ENCODE measurements around the gene CD226.
"Not testable (repeated sequence)": the region's sequence is repeated elsewhere in the genome, so short reads cannot be mapped to it uniquely, and the experiment has no call there.

Gene CD226

DNA sequence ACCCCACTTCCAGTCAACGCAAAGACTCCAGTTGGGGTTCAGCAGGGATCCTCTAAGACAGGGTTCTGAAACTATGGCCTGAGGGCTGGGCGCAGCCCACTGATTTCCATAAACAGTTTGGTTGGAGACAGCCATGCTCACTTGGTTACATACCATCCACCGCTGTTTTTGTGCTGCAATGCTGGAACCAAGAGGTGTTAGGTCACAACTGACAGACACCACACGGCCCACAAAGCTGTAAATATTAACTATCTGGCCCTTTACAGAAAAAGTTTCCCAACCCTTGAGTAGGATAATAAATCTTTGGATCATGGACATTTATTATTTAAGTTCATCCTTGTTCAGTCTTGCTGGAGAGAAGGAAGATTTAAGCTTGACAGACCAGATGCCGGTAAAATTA is 8.4 kb upstream of the CD226 start:
- DNase-seq: no peak

DNA sequence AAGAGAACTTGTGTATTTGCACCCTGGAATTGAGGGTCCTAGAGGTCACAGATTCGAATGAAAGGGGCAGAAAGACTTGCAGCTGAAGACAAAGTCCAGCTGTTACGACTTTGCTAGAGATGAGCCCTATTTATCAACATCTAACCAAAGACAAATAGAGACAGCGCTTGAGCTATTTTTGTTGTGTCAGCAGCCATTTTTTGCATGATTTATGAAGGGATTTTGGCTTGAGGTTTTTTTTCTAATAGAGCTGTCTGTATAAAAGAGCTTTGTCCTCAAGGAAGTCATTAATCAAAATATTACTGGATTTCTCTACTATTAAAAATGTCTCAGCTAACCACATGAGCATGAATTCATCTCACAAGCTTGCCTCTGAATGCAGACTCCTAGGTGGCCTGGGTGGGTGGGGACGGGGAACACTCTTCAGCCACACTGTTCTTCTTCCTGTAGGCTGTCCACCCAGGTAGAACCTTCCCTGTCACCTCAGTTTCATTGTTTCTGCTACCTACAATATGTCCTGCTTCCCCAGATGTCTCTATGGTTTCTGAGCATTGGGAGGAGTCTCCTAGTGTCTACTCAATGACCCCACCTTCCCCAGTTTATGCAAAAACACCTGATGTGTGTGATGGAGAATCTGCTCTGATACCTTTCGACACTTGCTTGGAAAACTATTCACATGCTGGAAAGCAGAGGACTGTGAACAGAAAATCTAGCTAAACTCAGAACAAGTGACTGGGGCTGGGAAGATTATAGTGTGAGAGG is 7.2 kb upstream of the CD226 start:
- DNase-seq: no peak

DNA sequence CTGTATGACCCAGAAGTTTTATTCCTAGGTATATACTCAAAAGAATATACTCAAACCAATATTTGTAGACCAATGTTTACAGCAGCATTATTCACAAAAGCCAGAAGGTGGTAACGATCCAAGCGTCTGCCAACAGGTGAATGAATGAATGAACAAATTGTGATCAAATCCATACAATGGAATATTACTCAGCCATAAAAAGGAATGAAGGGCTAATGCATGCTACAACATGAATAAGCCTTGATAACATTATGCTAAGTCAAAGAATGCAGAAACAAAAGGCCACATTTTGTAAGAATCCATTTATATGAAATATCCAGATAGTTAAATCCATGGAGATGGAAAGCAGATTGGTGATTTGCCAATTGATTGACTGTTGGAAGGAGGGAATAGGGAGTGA is 5.5 kb upstream of the CD226 start:
- no peak for DNase-seq

DNA sequence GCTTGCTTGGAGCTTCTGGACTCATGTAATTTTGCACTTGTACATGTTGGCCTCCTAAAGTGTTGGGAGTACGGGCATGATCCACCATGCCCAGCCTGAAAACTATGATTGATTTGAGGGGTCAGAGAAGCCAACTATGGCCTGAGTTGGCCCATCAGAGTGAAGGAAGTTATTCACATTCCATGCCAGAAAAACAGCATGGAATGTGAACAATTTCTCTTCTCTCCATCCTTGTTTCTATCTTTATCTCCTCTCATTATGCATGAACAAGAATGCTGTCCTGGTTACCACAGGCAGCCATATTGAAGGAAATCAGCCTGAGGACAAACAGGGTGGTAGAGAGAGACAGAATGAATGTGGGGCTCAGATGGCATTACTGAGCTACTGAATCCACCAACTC is 3.5 kb upstream of the CD226 start:
- DNase-seq: no peak

DNA sequence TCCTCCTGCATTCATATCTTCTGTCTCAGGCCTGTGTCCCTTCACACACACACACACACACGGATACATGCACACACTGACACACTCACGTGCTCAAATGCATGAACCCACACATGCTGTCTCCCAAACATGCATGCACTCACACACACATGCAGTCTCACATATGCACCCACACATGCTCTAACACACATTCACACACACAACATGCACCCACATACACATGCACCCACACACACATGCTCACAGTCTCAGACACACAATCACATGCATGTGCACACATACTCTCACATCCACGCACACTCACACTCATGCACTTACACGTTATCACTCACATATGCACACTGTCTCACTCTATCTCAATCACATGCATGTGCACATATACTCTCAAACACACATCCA is 1.9 kb upstream of the CD226 start:
- no peak for DNase-seq

DNA sequence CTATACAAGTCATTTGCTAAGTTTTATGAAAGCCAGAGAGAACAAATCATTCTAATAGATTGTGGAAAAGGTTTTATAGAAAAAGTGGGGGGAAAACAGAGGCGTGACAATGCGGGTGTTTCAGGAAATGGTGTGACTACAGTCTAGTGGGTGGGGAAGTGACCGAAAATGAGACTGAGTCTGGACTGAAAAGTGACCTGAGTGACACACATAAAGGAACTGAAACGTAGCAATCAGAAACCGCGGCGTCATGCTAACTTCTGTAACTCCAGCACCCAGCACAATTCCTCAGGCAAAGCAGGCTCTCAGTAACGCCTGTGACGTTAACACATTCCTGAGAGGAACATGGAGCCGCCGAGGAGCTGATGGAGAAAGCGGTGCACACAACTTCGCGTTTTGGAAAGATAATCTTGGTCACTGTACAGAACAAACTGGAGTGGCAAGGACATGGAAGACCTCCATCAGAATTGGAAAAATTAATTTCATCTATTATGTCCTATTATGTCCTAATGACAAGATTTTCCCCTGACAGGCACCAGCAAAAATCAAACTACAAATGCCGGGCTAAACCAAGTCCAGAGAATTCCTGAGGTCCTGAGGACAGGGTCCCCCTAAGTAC is 1.4 kb upstream of the CD226 start:
- DNase-seq: no peak

DNA sequence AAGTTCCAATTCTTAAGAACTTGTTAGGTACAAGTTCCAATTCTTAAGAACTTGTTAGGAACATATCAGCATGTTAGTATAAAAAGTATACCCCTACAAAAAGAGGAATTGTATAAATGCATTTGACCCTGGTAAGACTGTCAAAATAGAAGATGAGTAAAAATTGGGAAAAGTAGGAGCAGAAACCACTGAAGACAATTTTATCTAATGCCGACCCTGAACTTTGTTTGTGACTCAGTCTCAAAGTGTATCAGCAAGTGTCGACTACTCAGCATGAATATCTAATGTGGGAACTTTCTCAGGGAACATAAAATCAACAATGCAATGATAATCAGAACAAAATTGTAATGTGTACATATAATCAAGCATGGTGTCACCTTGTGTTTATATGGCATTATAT is 583 bp upstream of the CD226 start:
- no peak for DNase-seq

DNA sequence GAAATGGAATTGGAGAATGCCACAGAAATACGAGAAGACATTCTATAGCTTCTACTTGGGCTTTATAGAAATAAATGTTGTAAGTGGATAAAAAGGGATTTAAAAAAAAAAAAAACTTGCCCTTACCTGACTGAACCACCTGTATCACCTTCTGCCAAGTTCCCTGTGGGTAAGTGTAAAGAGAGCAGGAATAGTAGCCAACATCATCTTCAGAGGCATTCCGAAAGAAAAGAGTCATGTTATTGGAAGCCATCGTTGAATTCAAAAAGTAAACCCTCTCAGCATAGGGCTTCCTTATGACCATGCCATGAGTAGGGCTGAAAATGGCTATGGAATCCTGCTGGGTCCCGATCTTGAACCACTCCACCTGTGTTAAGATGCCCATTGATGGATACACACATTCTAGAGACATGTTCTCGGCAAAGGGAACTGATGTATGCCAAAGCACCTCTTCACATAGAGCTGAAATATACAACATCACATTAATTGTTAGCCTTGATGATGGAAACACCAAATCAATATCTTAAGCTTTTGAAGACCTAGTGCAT is 991 bp downstream of the CD226 start:
- DNase-seq: no peak

DNA sequence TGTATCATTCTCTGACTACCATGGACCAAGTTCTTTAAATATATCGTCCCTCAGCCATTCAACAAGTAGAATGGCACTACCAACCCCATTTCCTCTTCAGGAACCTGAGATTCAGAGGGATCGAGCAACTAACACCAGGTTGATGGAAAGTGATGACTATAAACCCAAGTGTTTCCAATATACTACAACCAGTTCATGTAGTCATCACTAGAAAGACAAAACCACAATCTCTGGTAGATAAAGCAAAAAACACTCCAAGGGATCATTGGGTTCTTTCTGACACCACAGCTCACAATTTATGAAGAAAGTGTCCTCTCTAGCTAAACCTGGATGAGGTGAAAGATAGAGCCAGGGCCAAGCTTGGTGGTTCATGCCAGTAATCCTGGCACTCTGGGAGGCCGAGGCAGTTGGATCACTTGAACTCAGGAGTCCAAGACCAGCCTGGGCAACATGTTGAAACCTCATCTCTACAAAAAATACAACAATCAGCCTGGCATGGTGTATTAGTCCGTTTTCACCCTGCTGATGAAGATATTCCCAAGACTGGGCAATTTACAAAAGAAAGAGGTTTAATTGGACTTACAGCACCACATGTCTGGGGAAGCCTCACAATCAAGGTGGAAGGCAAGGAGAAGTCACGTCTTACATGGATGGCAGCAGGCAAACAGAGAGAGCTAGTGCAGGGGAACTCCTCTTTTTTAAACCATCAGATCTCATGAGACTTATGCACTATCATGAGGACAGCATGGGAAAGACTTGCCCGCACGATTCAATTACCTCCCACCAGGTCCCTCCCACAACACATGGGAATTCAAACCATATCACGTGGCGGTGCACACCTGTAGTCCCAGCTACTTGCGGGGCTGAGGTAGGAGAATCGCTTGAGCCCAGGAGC is 2.2 kb downstream of the CD226 start:
- DNase-seq: no peak

DNA sequence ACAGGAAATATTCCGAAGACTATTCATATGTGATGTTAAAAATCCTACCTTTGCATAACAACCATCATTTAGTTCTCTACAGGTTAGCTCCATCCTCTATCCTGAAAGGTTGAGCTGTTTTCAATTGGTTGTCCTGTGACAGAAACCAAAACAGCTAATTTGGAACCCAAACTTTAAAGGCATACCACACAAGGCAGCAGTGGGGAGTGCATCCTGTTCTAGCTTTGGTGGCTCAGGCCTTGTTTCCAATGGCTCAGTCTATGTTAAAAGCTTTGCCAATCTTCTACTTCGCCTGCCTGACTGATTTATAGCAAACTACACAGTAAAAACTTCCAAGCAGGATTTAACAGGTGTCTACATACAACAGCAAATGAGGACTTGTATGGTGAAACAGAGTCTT is 3.2 kb downstream of the CD226 start:
- DNase-seq: no peak

DNA sequence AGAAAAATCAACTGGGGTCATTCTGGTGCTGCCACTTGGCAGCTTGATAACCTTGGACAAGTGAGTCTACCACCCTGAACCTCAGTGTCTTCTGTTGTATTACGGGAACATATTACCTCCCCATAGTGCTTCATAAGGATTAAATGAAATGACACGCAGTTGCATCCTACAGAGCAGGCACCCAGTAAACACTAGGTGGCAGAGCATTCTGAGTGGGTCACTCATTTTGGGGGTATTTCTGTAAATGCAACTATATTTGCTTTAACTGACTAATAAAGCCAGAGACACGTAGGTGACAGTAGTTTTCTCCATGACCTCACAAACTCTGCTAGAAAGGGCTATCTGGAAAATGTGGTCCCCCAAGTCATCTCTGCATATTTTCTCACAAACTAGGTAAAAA is 4.7 kb downstream of the CD226 start:
- DNase-seq: no peak

DNA sequence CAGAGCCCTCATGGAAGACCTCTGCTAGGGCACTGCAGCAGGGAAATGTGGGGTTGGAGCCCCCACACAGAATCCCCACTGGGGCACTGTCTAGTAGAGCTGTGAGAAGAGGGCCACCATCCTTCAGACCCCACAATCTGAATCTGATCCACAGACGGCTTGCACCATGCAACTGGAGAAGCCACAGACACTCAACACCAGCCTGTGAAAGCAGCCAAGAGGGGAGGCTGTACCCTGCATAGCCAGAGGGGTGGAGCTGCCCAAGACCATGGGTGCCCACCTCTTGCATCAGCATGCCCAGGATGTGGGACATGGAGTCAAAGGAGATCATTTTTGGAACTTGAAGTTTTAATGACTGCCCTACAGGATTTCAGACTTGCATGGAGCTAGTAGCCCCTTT is 6.5 kb downstream of the CD226 start:
- no peak for DNase-seq

DNA sequence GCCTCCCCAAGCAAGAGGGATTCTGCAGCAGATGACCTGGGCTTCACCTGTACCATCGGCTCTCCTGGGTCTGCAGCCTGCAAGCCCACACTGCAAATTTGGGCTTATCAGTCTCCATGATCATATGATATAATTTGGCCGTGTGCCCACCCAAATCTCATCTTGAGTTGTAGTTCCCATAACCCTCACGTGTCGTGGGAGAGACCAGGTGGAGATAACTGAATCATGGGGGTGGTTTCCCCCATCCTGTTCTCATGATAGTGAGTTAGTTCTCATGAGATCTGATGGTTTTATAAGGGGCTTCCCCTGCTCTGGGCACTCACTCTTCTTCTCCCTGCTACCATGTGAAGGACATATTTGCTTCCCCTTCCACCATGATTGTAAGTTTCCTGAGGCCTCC is 7.9 kb downstream of the CD226 start:
- not testable (repeated sequence) for DNase-seq

DNA sequence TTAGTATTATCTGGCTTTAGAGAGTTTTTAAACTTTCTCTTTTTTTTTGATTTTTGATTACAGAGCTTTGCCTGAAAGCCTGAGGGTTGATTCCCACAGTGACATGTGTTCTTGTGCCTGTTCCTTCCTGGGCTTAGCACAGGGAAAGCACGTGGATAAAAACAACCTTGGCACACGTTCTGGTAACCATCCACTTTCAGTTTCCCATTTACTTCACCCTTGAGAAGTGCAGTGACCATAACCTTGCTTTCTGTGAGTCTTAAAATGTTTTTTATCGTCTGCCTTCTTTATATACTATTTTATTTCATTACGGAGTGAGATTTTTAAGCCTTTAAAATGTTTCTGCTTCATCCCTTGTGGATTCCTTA is 11.5 kb downstream of the CD226 start:
- DNase-seq: no peak

DNA sequence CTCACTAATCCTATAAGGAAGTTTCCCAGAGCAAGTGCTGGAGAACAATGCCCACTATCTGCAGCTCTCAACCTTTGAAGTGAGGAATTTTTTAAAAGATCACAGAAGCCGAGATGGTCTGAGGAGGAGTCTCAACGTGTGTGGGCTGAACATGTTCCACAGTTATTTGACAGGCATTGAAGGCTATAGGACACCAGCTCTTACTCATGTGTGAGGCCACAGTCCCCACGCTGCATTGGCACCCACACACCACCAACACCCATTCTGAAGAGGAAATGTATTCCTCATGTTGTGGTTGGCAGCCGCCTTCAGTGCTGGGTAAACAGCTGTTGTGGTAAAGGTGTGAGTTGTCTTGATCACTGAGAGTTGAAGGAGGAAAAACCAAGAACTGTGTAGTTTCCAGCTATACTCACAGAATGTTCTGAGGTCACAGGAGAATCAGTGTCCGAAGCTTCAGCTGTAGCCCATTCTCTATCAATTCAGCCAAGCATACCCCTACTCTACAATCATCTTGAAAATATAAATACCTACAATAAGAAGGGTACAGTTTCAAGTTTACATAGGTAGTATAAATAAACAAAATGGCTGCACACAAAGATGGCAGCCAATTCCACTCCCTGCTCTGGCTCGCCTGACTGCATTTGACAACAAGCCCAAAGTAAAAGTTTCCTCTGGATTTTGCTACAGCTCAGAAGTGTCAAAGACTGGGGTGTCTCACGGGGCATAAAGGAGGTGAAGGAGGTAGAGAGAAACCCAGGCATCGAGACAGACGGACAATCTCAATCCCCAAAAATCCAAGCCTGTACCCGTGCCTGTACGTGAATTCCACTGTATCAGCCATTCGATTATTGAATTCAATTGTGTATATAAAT is 12.1 kb downstream of the CD226 start:
- no peak for DNase-seq

DNA sequence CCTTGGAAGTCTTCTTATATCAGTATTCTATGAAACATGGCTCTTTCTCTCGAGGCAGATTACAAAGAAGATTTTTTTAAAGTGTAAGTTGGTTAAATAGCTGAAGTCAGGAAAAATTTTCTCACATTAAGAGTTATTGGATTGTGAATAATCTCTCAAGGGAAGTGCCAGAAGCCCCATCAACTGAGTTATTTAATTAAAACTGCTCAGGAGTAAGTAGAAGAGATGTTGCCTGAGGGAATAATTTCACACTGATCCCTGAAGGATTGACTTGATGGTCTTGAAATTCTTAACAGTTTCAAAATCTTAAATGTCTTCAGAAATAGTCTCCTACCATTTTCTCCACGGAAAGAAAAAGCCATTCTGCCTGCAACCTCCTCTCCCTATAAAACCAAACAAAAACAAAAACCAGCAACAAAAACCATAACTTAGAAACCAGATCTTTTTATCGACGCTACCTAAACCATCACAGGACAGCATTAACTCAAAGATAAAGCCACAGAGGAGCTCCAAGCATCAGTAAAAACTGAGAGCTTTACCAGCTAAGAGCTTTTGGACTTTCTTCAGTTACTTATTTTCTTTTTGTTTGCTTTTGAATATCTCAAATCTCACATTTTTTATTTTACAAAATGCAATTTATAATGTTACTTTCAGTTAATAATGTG is 12.9 kb downstream of the CD226 start:
- no peak for DNase-seq

DNA sequence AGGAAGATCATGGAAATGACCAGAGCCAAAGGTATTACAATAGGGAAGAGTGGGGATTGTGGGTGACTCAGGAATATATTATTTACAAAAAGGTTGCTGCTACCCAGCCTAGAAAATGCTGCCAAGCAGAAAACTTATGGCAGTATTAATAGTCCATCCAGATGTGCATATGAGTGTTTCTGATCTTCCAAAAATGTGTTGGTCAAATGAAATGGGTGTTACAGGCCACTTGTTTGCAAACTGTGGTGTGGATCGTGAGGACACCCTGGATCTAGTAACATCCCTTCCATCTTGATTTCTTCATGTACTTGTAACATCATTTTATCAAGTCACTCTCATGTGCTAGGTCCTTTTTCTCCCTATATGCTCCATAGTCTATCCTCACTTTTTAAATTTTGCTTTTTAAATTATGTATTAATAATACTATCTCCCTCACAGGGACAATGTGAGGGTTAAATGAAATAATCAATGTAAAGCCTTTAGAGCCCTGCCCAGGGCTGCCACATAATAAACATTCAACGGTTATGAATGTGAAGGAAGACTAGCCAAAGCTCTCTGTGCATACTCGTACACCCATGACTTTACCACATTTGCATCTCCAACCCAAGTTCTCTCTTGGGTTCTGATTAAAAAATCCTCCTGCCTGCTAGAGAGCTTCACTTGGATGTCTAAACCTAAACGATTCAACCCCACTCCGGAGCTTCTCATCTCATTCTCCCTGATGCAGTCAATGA is 18.5 kb downstream of the CD226 start:
- no peak for DNase-seq

DNA sequence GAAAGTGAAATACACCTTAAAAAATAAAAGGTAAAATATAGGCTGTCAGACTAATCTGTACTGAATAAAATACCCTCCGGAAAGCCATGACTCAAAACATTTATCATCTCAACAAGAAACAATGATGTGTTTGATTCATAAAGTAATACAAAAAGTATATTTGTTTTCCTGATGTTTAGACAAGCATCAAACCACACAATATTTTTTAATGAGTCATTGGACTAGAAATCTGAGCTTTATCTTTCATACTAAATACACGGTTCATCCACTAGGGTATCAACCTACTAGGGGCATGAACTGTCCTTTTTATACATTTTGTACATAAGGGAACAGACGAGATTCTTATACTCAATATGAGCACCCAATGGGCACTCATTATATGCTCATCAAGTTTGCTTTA is 31.3 kb downstream of the CD226 start:
- DNase-seq: no peak

DNA sequence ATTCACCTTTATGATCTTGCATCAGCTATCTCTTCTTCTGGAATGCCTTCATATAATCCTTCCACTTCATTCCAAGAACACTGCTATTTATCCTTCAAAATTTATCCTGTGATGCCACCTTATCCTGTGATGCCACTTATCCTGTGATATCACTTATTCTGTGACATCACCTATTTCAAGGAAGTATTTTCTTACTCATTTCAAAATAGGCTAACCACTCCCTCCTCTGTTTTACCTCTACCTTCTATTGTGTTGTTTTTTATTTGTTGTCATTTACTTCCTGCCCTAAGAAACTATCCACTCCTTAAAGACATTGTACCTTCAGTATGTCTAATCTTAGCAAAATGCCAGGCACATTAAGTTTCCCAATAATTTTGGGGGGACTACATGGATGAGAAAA is 38.8 kb downstream of the CD226 start:
- no peak for DNase-seq

DNA sequence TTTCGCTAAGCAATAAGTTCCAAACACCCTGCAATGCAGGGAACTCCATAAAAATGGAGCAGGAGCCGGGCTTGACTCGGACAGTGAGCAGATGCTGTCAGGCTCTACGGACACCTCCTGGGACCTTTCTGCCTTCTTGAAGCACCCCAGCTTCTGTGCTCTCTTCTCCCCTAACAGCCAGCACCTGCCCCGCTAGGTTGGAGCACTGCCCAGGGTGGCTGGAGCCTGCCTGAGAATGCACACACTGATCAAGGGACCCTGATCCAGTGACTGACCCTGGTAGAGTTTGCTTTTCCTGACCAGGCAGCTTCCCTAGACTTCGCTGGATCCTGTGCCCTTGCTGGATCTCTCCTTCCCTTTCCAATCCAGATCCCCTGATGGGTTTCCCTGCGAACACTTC is 40.9 kb downstream of the CD226 start:
- DNase-seq: no peak

DNA sequence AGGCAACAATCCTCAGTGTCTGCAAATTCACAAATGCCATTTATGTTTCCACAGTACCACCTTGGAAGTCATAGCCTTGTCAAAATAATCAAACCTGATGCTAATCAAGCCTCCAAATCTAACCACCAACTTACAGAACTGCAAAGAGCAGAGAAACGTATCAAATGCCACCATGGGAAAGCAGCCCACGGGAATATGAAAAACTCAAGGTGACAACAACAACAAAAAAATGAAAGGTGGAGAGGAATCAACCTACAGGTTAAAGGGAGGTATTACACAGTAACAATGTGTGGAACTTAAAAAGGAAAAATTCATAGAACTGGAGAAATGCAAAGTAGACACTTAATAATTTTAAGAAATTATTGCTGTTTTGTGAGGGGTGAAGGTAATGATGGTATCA is 46.7 kb downstream of the CD226 start:
- no peak for DNase-seq
